Osteocyte (in vitro differentiated cells): ENCODE data around the gene HOXD4. TPM values are rescaled to one million over a fixed set of nuclear protein-coding genes. Genes with fewer than 3 reads are reported as not detected.

ENCODE experiments used
- DNase-seq: peaks from one replicate; pipeline ENCODE4 v3.0.0; 2021; ENCODE audit warnings: mixed read lengths; ENCODE audit not compliant: unreplicated experiment; ENCODE audit errors: extremely low spot score
- H3K27ac Mint-ChIP-seq: one replicate; pipeline ENCODE4 v1.8.0; 2021; ENCODE audit warnings: mild to moderate bottlenecking, mixed read lengths; ENCODE audit not compliant: unreplicated experiment
- H3K27me3 Mint-ChIP-seq: one replicate; pipeline ENCODE4 v1.8.0; 2021; ENCODE audit warnings: mixed read lengths; ENCODE audit not compliant: unreplicated experiment
- H3K36me3 Mint-ChIP-seq: one replicate; pipeline ENCODE4 v1.8.0; 2021; ENCODE audit warnings: mixed read lengths; ENCODE audit not compliant: unreplicated experiment
- H3K4me1 Mint-ChIP-seq: one replicate; pipeline ENCODE4 v1.8.0; 2021; ENCODE audit warnings: mixed read lengths; ENCODE audit not compliant: unreplicated experiment
- H3K4me3 Mint-ChIP-seq: one replicate; pipeline ENCODE4 v1.8.0; 2021; ENCODE audit warnings: mild to moderate bottlenecking, moderate library complexity, mixed read lengths; ENCODE audit not compliant: unreplicated experiment
- H3K9me3 Mint-ChIP-seq: one replicate; pipeline ENCODE4 v1.8.0; 2021; ENCODE audit warnings: mixed read lengths; ENCODE audit not compliant: unreplicated experiment
- CTCF ChIP-seq: fragments of 200-600 bp; sonication (generic); IDR thresholded peaks from 2 replicates; pipeline ENCODE4 v1.5.0; 2021; ENCODE audit warnings: antibody characterized with exemption, mild to moderate bottlenecking, moderate library complexity
- total RNA-seq: library from RNA; stranded (reverse); gene quantifications from 2 replicates; pipeline ENCODE4 v1.2.1, GENCODE V29; 2021

The HOXD4 gene
- total RNA-seq, 1 donor from 2014 or later, result not detected

- TF ChIP-seq CTCF, result peak; percentile 90
- Mint-ChIP-seq H3K4me1 (peaks cover 28% of the 10 kb centered on the region), H3K4me3 (no peak overlapping the region), H3K36me3 (peaks cover 2% of the 10 kb centered on the region), H3K27ac (no peak overlapping the region), H3K27me3 (peaks cover 81% of the 10 kb centered on the region), H3K9me3 (no peaks in the 10 kb centered on the region)
- DNase-seq, result no peak
These were observed 24.2 kb upstream of the HOXD4 start for GRCh38 chr2:176126929-176127773.

GRCh38 chr2:176127774-176128072, 23.6 kb upstream of the HOXD4 start:
- H3K27ac Mint-ChIP-seq, result no peak overlapping the region
- H3K4me3 Mint-ChIP-seq, result no peak overlapping the region
- H3K4me1 Mint-ChIP-seq, result peaks cover 29% of the 10 kb centered on the region
- TF ChIP-seq CTCF, result no peak
- H3K36me3 Mint-ChIP-seq, result peaks cover 2% of the 10 kb centered on the region
- H3K9me3 Mint-ChIP-seq, result no peaks in the 10 kb centered on the region
- peaks cover 82% of the 10 kb centered on the region for H3K27me3 Mint-ChIP-seq
- DNase-seq, result no peak

GRCh38 chr2:176128172-176128981, 23.0 kb upstream of the HOXD4 start:
- H3K36me3 Mint-ChIP-seq, result peaks cover 2% of the 10 kb centered on the region
- DNase-seq, result no peak
- no peak for TF ChIP-seq CTCF
- H3K27ac Mint-ChIP-seq, result no peak overlapping the region
- H3K9me3 Mint-ChIP-seq, result no peaks in the 10 kb centered on the region
- peaks cover 28% of the 10 kb centered on the region for H3K4me1 Mint-ChIP-seq
- H3K4me3 Mint-ChIP-seq, result no peak overlapping the region
- H3K27me3 Mint-ChIP-seq, result peaks cover 86% of the 10 kb centered on the region

GRCh38 chr2:176128982-176129796, 22.2 kb upstream of the HOXD4 start, which contains the start of gene HOXD8:
TSS of gene HOXD8 (plus strand) at chr2:176129705. CDS start at chr2:176130367, 662 bp downstream.
- Mint-ChIP-seq H3K9me3 (no peaks in the 10 kb centered on the region), H3K4me3 (peak within 1 kb of the TSS; percentile 62), H3K4me1 (peaks cover 24% of the 10 kb centered on the region), H3K27me3 (peaks cover 86% of the 10 kb centered on the region), H3K36me3 (peaks cover 2% of the 10 kb centered on the region), H3K27ac (no peak within 1 kb of the TSS)
- DNase-seq, result no peak
- TF ChIP-seq CTCF, result no peak
